Subcutaneous adipose tissue (tissue), 4 donors: ENCODE results near the gene SLC17A5. TPM values are rescaled to one million over a fixed set of nuclear protein-coding genes. Genes with fewer than 3 reads are reported as not detected.

Experiments used
- CTCF ChIP-seq: fragments of 450-650 bp; IDR thresholded peaks from one replicate; pipeline ENCODE4 v1.5.1; 2016; ENCODE audit warnings: low read depth, mild to moderate bottlenecking, control low read depth, antibody characterized with exemption, moderate library complexity
- total RNA-seq, 4 donors: library from RNA; depleted of rRNA; stranded (reverse); fragments of >200 nt; gene quantifications; one replicate each; pipeline ENCODE4 v1.1.0, GENCODE V29; 2016

SLC17A5 gene
- total RNA-seq, 4 donors from 2014 or later: 16.0 to 55.4 (median 29.5) TPM

- TF ChIP-seq CTCF: no peak
Observed at GRCh38 chr6:73606428-73606827, 47.4 kb downstream of the SLC17A5 start.

- TF ChIP-seq CTCF: no peak
Observed at GRCh38 chr6:73604461-73604860, 49.3 kb downstream of the SLC17A5 start.

GRCh38 chr6:73604020-73604419, 49.8 kb downstream of the SLC17A5 start:
- TF ChIP-seq CTCF: no peak

GRCh38 chr6:73586416-73586974, 67.3 kb downstream of the SLC17A5 start:
- no peak for TF ChIP-seq CTCF

- TF ChIP-seq CTCF: no peak
Observed at GRCh38 chr6:73585566-73586415, 68.0 kb downstream of the SLC17A5 start.

- TF ChIP-seq CTCF: no peak
Observed at GRCh38 chr6:73581293-73581692, 72.5 kb downstream of the SLC17A5 start.

- TF ChIP-seq CTCF: no peak
Observed at GRCh38 chr6:73580247-73581149, 73.3 kb downstream of the SLC17A5 start.
